GF-D8 (cell line): ENCODE measurements around the gene TTC34.

ENCODE experiments used
- DNase-seq: peaks from one replicate; lab custom pipeline; 2025; lab: John Stamatoyannopoulos, UW

TTC34 gene

GRCh38 chr1:2801535-2802291 is at the start of gene TTC34:
TTC34 (minus strand) TSS chr1:2801693; CDS start chr1:2800827, 866 bp downstream.
- DNase-seq, result no peak

- no peak for DNase-seq
These were observed 49.0 kb upstream of the TTC34 start for GRCh38 chr1:2850502-2850901.

GRCh38 chr1:2848006-2848670 is 46.6 kb upstream of the TTC34 start:
- DNase-seq, result no peak

- DNase-seq, result no peak
These were observed 45.8 kb upstream of the TTC34 start for GRCh38 chr1:2847086-2847985.

- no peak for DNase-seq
These were observed 44.4 kb upstream of the TTC34 start for GRCh38 chr1:2845869-2846268.

GRCh38 chr1:2840036-2840809 is 38.7 kb upstream of the TTC34 start:
- no peak for DNase-seq

- DNase-seq, result no peak
These were observed 36.3 kb upstream of the TTC34 start for GRCh38 chr1:2837823-2838222.

GRCh38 chr1:2837316-2837715 is 35.8 kb upstream of the TTC34 start:
- no peak for DNase-seq

- DNase-seq, result no peak
These were observed 35.0 kb upstream of the TTC34 start for GRCh38 chr1:2836333-2836970.

- DNase-seq, result no peak
These were observed 34.2 kb upstream of the TTC34 start for GRCh38 chr1:2835650-2836159.

GRCh38 chr1:2834741-2835564 is 33.5 kb upstream of the TTC34 start:
- no peak for DNase-seq

- DNase-seq, result no peak
These were observed 32.6 kb upstream of the TTC34 start for GRCh38 chr1:2834146-2834475.

GRCh38 chr1:2833454-2834145 is 32.1 kb upstream of the TTC34 start:
- DNase-seq, result no peak

- DNase-seq, result no peak
These were observed 31.3 kb upstream of the TTC34 start for GRCh38 chr1:2832506-2833453.

GRCh38 chr1:2831596-2832212 is 30.2 kb upstream of the TTC34 start:
- DNase-seq, result no peak

GRCh38 chr1:2830761-2831425 is 29.4 kb upstream of the TTC34 start:
- DNase-seq, result no peak

- no peak for DNase-seq
These were observed 28.5 kb upstream of the TTC34 start for GRCh38 chr1:2829846-2830615.
